K562 (cell line): ENCODE data around the gene DENND2A. TPM values are rescaled to one million over a fixed set of nuclear protein-coding genes. Genes with fewer than 3 reads are reported as not detected.

Experiments
- ADNP ChIP-seq: fragments of 200-800 bp; sonication (Bioruptor generic); IDR thresholded peaks from 2 replicates; pipeline ENCODE4 v1.6.1; 2016; ENCODE audit warnings: missing genetic modification characterization, missing compliant biosample characterization
- HIVEP1 ChIP-seq: fragments of 250-450 bp; sonication (Bioruptor Pico); IDR thresholded peaks from 2 replicates; pipeline ENCODE4 v1.4.0; 2020; ENCODE audit warnings: mild to moderate bottlenecking
- HNRNPK ChIP-seq: fragments of 200-400 bp; formaldehyde crosslinking; IDR thresholded peaks from one replicate; pipeline ENCODE4 v1.6.1; 2018; ENCODE audit warnings: mild to moderate bottlenecking, low read depth, low read length; ENCODE audit not compliant: poor library complexity, severe bottlenecking
- ILF3 ChIP-seq: fragments of 450-650 bp; IDR thresholded peaks from 2 replicates; pipeline ENCODE4 v1.6.1; 2018; ENCODE audit warnings: antibody characterized with exemption, mild to moderate bottlenecking, moderate library complexity, borderline replicate concordance
- KAT7 ChIP-seq: sonication (generic); formaldehyde crosslinking; IDR thresholded peaks from 2 replicates; pipeline ENCODE4 v1.8.0; 2022; ENCODE audit warnings: missing genetic modification reagents, mild to moderate bottlenecking, borderline replicate concordance
- MECOM ChIP-seq: fragments of 250-450 bp; sonication (Bioruptor Pico); IDR thresholded peaks from 2 replicates; pipeline ENCODE4 v1.8.0; 2022; ENCODE audit warnings: inconsistent platforms
- MYBL2 ChIP-seq, 2 experiments: fragments of 450-650 bp in 1 of 2; sonication (generic) in 1 of 2; formaldehyde crosslinking in 1 of 2; IDR thresholded peaks; 2 replicates each; pipeline versions ENCODE4 v1.6.1 to v1.8.1; 2017 to 2022; ENCODE audit warnings: borderline replicate concordance in 1 of 2, inconsistent platforms in 1 of 2, low read depth in 1 of 2, mild to moderate bottlenecking in 1 of 2, missing genetic modification reagents in 1 of 2, moderate library complexity in 1 of 2
- PRPF4 ChIP-seq: fragments of 200-400 bp; formaldehyde crosslinking; IDR thresholded peaks from one replicate; pipeline ENCODE4 v1.6.1; 2017; ENCODE audit warnings: low read length, low read depth, mild to moderate bottlenecking; ENCODE audit not compliant: insufficient read depth, poor library complexity, severe bottlenecking
- RFX1 ChIP-seq: fragments of 450-650 bp; IDR thresholded peaks from 2 replicates; pipeline ENCODE4 v1.6.1; 2016; ENCODE audit warnings: mild to moderate bottlenecking, moderate library complexity
- SIX5 ChIP-seq, 2 experiments: IDR thresholded peaks; 2 replicates each; pipeline ENCODE4 v1.6.1; 2011; ENCODE audit warnings: low read length in 2 of 2, borderline replicate concordance in 1 of 2, low read depth in 1 of 2, mild to moderate bottlenecking in 1 of 2, moderate library complexity in 1 of 2; ENCODE audit not compliant: insufficient read depth in 1 of 2
- ZKSCAN1 ChIP-seq: fragments of 150-350 bp; IDR thresholded peaks from 2 replicates; pipeline ENCODE4 v1.6.1; 2016; ENCODE audit warnings: low read depth, low read length
- ZNF699 ChIP-seq: fragments of 250-450 bp; sonication (Bioruptor Pico); IDR thresholded peaks from 2 replicates; pipeline ENCODE4 v1.8.0; 2021; ENCODE audit warnings: mild to moderate bottlenecking, moderate library complexity; ENCODE audit not compliant: insufficient replicate concordance
- ZNF785 ChIP-seq: fragments of 250-450 bp; sonication (Bioruptor Pico); IDR thresholded peaks from 2 replicates; pipeline ENCODE4 v1.4.0; 2020; ENCODE audit warnings: mild to moderate bottlenecking
- polyA plus RNA-seq, 8 experiments: library from polyadenylated mRNA; depleted of rRNA in 4 of 8; stranded (reverse) in 5 of 8; unstranded in 3 of 8; fragments of >200 nt; fragmentation: Nextera tagmentation in 2 of 8; fragmentation: Illumina TruSeq in 1 of 8; extraction: Ambion mirVana in 2 of 8; extraction: Trizol in 1 of 8; gene quantifications; 2 replicates each; pipeline versions ENCODE4 v1.2.1 to v1.2.3, GENCODE V29; 2011 to 2014; ENCODE audit warnings: inconsistent platforms in 1 of 8, missing spikeins in 1 of 8
- total RNA-seq, 7 experiments: library from RNA; depleted of rRNA in 6 of 7; stranded (reverse); fragments of >200 nt in 6 of 7; fragmentation: Illumina TruSeq in 2 of 7; extraction: Trizol in 2 of 7; gene quantifications; 2 replicates each; pipeline versions ENCODE4 v1.2.1 to v1.2.3, GENCODE V29; 2011 to 2021; ENCODE audit warnings: low replicate concordance in 1 of 7
- TF ChIP-seq, protein P1 (sequence below): fragments of 250-450 bp; sonication (Bioruptor Pico); IDR thresholded peaks from 2 replicates; pipeline ENCODE4 v1.5.1; 2021; ENCODE audit warnings: mild to moderate bottlenecking
- TF ChIP-seq, protein P2 (sequence below): IDR thresholded peaks from 2 replicates; pipeline ENCODE4 v1.6.1; 2016; ENCODE audit warnings: missing genetic modification characterization, missing compliant biosample characterization
- TF ChIP-seq, protein P3 (sequence below), 2 experiments: fragments of 450-650 bp in 1 of 2; IDR thresholded peaks; 2 replicates each; pipeline ENCODE4 v1.6.1; 2011 to 2017; ENCODE audit warnings: low read depth in 2 of 2, antibody characterized with exemption in 1 of 2, borderline replicate concordance in 1 of 2, low read length in 1 of 2, mild to moderate bottlenecking in 1 of 2, mixed read lengths in 1 of 2; ENCODE audit not compliant: control insufficient read depth in 1 of 2
- TF ChIP-seq, protein P4 (sequence below): fragments of 250-450 bp; sonication (Bioruptor Pico); IDR thresholded peaks from 2 replicates; pipeline ENCODE4 v1.8.0; 2021; ENCODE audit warnings: moderate library complexity, mild to moderate bottlenecking, inconsistent platforms
- TF ChIP-seq, protein P5 (sequence below): fragments of 450-650 bp; formaldehyde crosslinking; conservative IDR thresholded peaks from 2 replicates; pipeline ENCODE4 v1.4.0; 2022; ENCODE audit warnings: mild to moderate bottlenecking, missing genetic modification characterization

DENND2A gene
- total and polyA plus RNA-seq, 9 of the 15 experiments (the other 6 are each of a cell fraction or from before 2014, with no cell fraction given), result not detected

DNA sequence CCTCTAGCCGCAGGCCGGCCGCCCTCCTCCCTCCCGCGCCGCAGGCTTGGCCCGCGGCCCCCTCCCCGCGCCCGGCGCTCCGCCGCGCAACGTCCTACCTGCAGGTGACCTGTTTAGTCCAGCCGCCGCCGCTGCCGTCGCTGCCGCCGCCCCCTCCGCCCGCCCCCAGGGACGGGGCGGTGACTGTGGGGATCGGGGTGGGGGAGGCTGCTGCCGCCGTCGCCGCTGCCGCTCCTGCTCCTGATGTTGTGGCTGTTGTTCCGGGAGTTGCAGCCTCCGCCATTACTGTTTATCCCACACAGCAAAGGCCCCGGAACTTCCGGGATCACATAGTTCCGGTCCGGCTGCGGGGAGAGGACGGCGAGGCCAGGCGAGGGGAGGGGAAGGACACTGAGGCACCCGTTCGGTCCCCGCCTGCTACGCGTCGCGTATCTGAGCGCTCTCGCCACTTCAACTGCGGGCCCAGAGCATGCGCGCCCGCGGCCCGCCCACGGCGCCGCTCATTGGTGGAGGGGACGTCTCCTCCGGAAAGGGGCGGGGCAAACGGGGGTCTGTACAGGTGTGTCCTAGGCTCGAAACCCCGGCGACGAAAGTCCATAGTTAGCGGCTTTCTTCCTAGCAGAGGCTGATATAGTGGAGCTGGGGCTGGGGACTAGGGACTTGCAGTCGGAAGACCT lies 161.4 kb downstream of the DENND2A start, which contains the start of gene MKRN1 (continued):
- TF ChIP-seq, protein P1, sequence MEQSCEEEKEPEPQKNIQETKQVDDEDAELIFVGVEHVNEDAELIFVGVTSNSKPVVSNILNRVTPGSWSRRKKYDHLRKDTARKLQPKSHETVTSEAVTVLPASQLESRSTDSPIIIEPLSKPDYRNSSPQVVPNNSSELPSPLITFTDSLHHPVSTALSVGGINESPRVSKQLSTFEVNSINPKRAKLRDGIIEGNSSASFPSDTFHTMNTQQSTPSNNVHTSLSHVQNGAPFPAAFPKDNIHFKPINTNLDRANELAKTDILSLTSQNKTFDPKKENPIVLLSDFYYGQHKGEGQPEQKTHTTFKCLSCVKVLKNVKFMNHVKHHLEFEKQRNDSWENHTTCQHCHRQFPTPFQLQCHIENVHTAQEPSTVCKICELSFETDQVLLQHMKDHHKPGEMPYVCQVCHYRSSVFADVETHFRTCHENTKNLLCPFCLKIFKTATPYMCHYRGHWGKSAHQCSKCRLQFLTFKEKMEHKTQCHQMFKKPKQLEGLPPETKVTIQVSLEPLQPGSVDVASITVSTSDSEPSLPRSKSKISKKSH, result no peak
- TF ChIP-seq, protein P2, sequence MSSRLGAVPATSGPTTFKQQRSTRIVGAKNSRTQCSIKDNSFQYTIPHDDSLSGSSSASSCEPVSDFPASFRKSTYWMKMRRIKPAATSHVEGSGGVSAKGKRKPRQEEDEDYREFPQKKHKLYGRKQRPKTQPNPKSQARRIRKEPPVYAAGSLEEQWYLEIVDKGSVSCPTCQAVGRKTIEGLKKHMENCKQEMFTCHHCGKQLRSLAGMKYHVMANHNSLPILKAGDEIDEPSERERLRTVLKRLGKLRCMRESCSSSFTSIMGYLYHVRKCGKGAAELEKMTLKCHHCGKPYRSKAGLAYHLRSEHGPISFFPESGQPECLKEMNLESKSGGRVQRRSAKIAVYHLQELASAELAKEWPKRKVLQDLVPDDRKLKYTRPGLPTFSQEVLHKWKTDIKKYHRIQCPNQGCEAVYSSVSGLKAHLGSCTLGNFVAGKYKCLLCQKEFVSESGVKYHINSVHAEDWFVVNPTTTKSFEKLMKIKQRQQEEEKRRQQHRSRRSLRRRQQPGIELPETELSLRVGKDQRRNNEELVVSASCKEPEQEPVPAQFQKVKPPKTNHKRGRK (tag), result no peak
- TF ChIP-seq ZNF785 (no peak), SIX5 (IDR thresholded peaks at IDR 0.05; ENCODE audit: borderline replicate concordance in 1 of 2, insufficient read depth in 1 of 2, low read depth in 1 of 2, low read length in 2 of 2) (peak in 1 of 2 experiments; percentile 30; a peak in 1 of 4 replicates), KAT7 (CRISPR knock-in tag) (peak; percentile 30; the same call in 1 of the 2 replicates), HIVEP1 (CRISPR knock-in tag) (no peak), RFX1 (no peak), ILF3 (peak; percentile 59; the same call in 1 of the 2 replicates), ZKSCAN1 (peak; percentile 75; the same call in 1 of the 2 replicates), PRPF4 (no peak), HNRNPK (no peak), ADNP (tag) (no peak), MYBL2 (IDR thresholded peaks at IDR 0.05; ENCODE audit: low read depth) (no peak), MYBL2 (CRISPR knock-in tag; IDR thresholded peaks at IDR 0.05; ENCODE audit: borderline replicate concordance) (peak; percentile 58; the same call in 1 of the 2 replicates), MECOM (CRISPR knock-in tag) (no peak), ZNF699 (CRISPR knock-in tag) (no peak)
- TF ChIP-seq, protein P3, sequence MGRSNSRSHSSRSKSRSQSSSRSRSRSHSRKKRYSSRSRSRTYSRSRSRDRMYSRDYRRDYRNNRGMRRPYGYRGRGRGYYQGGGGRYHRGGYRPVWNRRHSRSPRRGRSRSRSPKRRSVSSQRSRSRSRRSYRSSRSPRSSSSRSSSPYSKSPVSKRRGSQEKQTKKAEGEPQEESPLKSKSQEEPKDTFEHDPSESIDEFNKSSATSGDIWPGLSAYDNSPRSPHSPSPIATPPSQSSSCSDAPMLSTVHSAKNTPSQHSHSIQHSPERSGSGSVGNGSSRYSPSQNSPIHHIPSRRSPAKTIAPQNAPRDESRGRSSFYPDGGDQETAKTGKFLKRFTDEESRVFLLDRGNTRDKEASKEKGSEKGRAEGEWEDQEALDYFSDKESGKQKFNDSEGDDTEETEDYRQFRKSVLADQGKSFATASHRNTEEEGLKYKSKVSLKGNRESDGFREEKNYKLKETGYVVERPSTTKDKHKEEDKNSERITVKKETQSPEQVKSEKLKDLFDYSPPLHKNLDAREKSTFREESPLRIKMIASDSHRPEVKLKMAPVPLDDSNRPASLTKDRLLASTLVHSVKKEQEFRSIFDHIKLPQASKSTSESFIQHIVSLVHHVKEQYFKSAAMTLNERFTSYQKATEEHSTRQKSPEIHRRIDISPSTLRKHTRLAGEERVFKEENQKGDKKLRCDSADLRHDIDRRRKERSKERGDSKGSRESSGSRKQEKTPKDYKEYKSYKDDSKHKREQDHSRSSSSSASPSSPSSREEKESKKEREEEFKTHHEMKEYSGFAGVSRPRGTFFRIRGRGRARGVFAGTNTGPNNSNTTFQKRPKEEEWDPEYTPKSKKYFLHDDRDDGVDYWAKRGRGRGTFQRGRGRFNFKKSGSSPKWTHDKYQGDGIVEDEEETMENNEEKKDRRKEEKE (IDR thresholded peaks at IDR 0.05; ENCODE audit: borderline replicate concordance in 1 of 2, control insufficient read depth in 1 of 2, low read depth in 2 of 2, low read length in 1 of 2), result peak in 1 of 2 experiments; percentile 85; a peak in 2 of 4 replicates
- TF ChIP-seq, protein P4, sequence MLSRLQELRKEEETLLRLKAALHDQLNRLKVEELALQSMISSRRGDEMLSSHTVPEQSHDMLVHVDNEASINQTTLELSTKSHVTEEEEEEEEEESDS, result no peak
- TF ChIP-seq, protein P5, sequence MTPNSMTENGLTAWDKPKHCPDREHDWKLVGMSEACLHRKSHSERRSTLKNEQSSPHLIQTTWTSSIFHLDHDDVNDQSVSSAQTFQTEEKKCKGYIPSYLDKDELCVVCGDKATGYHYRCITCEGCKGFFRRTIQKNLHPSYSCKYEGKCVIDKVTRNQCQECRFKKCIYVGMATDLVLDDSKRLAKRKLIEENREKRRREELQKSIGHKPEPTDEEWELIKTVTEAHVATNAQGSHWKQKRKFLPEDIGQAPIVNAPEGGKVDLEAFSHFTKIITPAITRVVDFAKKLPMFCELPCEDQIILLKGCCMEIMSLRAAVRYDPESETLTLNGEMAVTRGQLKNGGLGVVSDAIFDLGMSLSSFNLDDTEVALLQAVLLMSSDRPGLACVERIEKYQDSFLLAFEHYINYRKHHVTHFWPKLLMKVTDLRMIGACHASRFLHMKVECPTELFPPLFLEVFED (CRISPR knock-in tag), result no peak
